HUDEP-2 (cell line): ENCODE results near the gene MBD5.

Experiments used
- DNase-seq, 76 experiments: peaks; one replicate each; lab custom pipeline; 2025; ENCODE audit not compliant: unreplicated experiment in 76 of 76; lab: John Stamatoyannopoulos, UW

Gene MBD5

DNA sequence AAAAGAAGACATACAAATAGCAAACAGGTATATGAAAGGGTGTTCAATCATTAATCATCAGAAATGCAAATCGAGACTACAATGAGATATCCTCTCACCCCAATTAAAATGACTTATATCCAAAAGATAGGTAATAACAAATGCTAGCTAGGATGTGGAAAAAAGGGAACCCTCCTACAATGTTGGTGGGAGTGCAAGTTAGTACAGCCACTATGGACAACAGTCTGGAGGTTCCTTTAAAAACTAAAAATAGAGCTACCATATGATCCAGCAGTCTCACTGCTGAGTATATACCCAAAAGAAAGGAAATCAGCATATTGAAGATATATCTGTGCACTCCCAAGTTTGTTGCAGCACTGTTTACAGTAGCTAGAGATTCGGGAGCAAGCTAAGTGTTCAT is 271.5 kb downstream of the MBD5 start:
- DNase-seq, result no peak

DNA sequence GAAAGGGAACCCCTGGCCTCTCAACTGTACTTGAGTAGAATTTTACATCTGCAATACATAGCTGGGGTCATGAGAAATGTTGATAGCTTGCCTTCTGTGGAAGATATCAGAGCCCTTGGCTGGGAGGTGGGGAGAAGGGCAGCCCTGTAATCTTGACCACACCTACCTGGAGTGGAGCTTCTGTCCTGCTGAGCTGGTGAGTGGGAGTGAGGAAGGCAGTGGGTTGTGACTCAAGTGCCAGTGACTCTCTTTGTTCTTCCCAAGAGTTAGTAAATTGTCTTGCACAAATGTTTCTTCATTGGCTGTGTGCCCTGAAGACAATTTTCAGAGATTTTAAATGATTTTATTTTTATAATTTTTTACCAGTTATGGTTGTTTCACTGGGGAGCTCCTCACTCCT is 277.3 kb downstream of the MBD5 start:
- DNase-seq, result peak in 38 of 76 experiments; percentile 1 to 66 (median 27)

GRCh38 chr2:148299616-148300015 is 278.7 kb downstream of the MBD5 start:
- no peak for DNase-seq

DNA sequence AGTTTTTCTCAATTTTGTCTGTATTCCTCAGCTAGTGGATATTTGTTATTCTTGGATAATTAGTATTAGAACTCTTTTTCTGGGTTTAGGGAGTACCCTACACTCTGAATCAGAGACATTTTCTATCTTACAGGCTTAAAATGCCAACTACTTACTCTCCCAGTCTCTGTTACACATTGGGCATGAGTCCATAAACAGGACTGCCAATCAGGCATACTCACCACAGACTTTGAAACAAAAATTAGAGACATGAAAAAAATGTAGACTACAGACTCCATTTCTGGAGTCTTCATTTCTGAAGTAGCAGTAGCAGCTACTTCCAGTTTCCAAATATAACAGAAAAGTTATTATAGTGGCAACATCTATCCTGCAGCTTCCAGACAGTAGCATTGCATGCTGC is 279.7 kb downstream of the MBD5 start:
- no peak for DNase-seq

DNA sequence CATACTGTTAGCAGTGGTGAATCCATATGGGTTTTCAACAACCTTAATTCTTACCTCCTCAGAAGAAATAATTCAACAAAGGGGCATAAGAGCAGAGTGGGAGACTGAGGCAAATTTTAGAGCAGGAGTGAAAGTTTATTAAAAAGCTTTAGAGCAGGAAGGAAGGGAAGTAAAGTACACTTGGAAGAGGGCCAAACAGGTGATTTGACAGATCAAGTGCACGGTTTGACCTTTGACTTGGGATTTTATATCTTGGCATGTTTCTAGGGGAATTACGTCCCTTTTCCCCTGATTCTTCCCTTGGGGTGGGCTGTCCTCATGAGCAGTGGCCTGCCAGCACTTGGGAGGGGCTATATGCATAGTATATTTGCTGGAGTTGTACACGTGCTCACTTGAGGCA is 280.5 kb downstream of the MBD5 start:
- DNase-seq, result no peak

DNA sequence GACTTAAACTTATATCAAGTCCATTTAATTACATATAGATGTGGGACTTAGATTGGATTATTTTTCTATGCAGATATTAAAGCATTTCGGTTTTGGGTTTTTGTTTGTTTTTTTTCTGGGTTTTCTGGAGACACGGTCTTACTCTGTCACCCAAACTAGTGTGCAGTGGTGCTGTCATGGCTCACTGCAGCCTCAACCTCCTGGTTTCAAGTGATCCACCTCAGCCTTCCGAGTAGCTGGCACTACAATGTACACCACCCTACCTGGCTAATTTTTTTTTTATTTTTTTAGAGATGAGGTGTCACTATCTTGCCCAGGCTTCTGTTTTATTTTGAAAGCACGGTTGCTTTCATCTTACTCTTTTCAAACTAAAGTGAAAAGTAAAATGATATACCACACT is 281.6 kb downstream of the MBD5 start:
- DNase-seq, result no peak

DNA sequence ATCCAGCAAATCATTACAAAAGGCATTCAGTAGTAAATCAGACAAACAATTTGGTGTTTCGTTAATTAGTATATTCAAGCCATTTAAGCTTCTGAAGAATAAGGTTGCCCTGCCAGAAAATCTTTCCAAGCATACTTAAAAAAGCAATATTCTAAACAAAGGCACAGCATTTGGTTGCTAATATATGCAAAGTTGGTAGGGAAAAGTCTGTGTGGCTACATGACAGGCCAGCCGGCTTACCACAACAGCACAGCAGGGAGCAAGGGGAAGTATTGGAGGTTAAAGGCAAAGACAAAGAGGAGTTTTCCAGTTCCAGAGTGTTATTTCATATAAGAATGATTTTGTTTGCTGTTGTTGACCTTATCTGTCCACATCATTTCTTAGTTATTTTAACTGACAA is 282.3 kb downstream of the MBD5 start:
- DNase-seq, result no peak

- no peak for DNase-seq
Measured at GRCh38 chr2:148305476-148305875, 284.6 kb downstream of the MBD5 start.

- DNase-seq, result no peak
Measured at GRCh38 chr2:148306027-148306426, 285.1 kb downstream of the MBD5 start.

GRCh38 chr2:148317598-148317997 is 296.7 kb downstream of the MBD5 start:
- no peak for DNase-seq

DNA sequence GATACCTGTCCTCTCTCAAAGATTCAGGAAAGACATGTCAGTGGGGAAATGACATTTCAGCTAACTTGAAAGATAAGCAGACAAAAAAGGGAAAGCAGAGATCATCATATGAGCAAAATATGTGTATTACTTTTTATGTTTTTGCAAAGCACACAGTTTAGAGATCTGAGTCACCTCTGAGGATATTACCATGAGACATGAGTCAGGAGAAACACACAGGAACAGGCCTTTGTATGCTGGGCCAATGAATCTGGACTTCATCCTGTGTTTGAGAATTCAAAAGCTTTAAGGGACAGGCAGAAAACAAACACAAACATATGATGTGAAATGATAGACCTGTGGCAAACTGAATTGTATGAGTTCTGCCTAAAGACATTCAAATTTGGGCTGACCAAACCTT is 317.6 kb downstream of the MBD5 start:
- no peak for DNase-seq

- no peak for DNase-seq
Measured at GRCh38 chr2:148342086-148342485, 321.2 kb downstream of the MBD5 start.

DNA sequence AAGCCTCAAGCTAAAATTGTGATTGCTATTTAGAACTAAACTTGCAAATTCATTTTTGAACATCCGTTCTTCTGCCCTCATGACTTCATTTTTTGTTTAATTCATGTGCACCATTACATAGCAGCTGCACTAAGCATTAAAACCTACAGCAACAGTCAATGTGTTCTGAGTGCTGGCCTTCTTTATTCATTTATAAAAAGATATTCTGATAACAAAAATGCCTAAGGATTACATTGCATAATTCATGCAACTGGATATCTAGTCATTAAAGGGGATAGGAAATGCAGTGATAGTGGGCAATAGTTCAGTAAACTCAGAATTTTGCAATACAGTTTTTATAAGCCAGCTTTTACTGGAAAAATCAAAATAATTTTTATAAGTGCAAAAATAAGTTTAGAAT is 329.3 kb downstream of the MBD5 start:
- no peak for DNase-seq

DNA sequence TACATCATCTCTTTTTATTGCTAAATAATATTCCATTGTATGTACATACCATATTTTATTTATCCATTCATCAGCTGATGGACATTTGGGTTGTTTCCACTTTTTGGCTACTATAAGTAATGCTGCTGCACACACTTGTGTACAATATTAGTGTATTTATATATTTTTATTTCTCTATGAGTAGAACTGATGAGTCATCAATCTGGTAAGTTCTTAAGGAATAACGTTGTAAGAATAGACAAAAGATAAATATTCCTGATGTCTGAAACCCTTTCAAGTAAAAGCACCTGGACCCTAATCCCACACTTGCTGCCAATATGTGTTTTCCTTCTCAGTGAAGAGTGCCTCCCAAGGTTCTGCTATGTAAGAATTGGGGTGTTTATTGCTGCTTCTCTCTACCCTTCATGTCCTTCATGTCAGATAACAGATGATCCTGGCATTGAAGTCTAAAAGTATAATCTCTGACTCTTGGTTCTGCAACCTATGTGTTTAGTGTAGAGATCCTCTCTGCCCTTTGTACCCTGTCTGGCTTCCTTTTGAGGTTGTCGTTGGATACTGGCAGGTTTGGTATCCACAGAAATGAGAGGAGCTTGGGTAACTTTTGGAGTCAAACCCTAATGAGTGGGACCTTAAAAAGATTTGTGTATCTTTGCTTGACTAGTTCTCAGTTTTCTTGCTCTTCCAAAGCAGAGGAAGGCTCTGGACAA is 330.7 kb downstream of the MBD5 start:
- no peak for DNase-seq

DNA sequence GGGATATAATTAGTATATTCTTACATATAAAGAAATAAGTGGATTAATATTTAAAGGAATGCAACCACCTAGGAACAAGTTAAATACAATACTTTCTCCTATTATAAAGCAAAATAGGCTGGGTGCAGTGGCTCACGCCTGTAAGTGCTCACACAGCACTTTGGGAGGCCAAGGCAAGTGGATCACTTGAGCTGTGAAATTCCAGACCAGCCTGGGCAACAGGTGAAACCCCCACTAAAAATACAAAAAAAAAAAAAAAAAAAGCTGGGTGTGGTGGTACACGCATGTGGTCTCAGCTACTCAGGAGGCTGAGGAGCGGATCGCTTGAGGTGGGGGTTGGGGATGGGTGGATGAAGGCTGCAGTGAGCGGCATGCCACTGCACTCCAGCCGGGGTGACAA is 337.5 kb downstream of the MBD5 start:
- no peak for DNase-seq

DNA sequence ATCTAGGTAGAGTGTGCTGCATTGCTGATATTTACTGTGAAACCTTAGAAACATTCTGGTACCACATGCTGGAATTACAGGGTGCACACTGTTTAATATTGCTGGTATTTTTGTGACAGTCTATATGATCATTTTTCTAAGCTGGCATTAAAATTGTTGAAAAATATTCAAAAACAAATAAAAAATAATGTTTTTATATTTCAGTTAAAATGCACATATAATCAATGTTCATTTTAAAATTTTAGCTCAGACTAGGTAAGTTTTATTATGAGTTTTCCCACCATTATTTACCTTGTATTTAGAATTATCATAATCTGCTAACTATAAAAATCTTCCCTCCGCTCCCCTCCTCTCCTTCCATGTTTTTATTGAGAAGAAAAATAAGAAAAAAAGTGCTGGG is 339.8 kb downstream of the MBD5 start:
- DNase-seq, result no peak

GRCh38 chr2:148362144-148362796 is 341.4 kb downstream of the MBD5 start:
- no peak for DNase-seq

- no peak for DNase-seq
Measured at GRCh38 chr2:148375214-148375613, 354.3 kb downstream of the MBD5 start.

- DNase-seq, result no peak
Measured at GRCh38 chr2:148391324-148391723, 370.4 kb downstream of the MBD5 start.

DNA sequence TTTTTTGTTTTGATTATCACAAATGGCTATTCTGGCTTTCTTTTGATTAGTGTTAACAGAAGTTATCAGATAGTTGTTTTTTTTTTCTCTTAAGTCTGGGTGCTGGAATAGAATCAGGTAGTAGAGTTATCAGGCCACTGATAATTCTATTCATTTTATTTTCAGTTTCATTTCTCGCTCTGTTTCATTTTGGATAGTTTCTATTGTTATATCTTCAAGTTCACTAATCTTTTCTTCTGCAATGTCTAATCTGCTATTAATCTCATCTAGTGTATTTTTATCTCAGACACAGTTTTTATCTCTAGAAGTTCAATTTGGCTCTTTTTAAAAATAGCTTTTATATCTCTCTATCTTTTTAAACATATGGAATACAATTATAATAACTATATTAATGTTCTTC is 381.9 kb downstream of the MBD5 start:
- no peak for DNase-seq

GRCh38 chr2:148410899-148411298 is 390.0 kb downstream of the MBD5 start:
- DNase-seq, result no peak

GRCh38 chr2:148416248-148416647 is 395.4 kb downstream of the MBD5 start:
- no peak for DNase-seq

- no peak for DNase-seq
Measured at GRCh38 chr2:148430101-148430500, 409.2 kb downstream of the MBD5 start.
